Right atrium auricular region (tissue), 2 donors: ENCODE measurements around the gene EFNA3. TPM values are rescaled to one million over a fixed set of nuclear protein-coding genes. Genes with fewer than 3 reads are reported as not detected.
A peak's percentile ranks its signal among the peaks of the same experiment; 100 is the strongest.

Experiments used
- DNase-seq: peaks from one replicate; pipeline ENCODE4 v3.0.0-alpha.2; 2019; ENCODE audit warnings: low spot score
- H3K27ac ChIP-seq, 2 donors: fragments of 200-600 bp; sonication (generic); 1 replicate in 1 of 2; 2 replicates in 1 of 2; pipeline ENCODE4 v1.5.1; 2016 to 2019
- H3K27me3 ChIP-seq, 2 donors: fragments of 200-600 bp; sonication (generic); one replicate each; pipeline versions ENCODE4 v1.5.1 to v1.6.0; 2017 to 2019
- H3K36me3 ChIP-seq: fragments of 200-600 bp; sonication (generic); one replicate; pipeline ENCODE4 v1.5.1; 2016
- H3K4me1 ChIP-seq, 2 donors: fragments of 200-600 bp; sonication (generic); one replicate each; pipeline versions ENCODE4 v1.5.1 to v1.6.0; 2017 to 2019
- H3K4me3 ChIP-seq, 2 donors: fragments of 200-600 bp; sonication (generic); 1 replicate in 1 of 2; 2 replicates in 1 of 2; pipeline ENCODE4 v1.5.1; 2017 to 2019; ENCODE audit warnings: mild to moderate bottlenecking in 1 of 2, moderate library complexity in 1 of 2
- H3K9me3 ChIP-seq, 2 donors: fragments of 200-600 bp; sonication (generic); one replicate each; pipeline ENCODE4 v1.5.1; 2019
- total RNA-seq, 2 donors: library from RNA; depleted of rRNA; stranded (reverse); fragments of >200 nt; gene quantifications; one replicate each; pipeline ENCODE4 v1.1.0, GENCODE V29; 2016
- TF ChIP-seq, protein P1 (sequence below), 2 donors: fragments of 200-600 bp; sonication (generic); IDR thresholded peaks; one replicate each; pipeline ENCODE4 v1.5.1; 2019; ENCODE audit warnings: antibody characterized with exemption in 2 of 2

Gene EFNA3
- total RNA-seq, 2 donors from 2014 or later: 3.2 TPM; not detected in 1

DNA sequence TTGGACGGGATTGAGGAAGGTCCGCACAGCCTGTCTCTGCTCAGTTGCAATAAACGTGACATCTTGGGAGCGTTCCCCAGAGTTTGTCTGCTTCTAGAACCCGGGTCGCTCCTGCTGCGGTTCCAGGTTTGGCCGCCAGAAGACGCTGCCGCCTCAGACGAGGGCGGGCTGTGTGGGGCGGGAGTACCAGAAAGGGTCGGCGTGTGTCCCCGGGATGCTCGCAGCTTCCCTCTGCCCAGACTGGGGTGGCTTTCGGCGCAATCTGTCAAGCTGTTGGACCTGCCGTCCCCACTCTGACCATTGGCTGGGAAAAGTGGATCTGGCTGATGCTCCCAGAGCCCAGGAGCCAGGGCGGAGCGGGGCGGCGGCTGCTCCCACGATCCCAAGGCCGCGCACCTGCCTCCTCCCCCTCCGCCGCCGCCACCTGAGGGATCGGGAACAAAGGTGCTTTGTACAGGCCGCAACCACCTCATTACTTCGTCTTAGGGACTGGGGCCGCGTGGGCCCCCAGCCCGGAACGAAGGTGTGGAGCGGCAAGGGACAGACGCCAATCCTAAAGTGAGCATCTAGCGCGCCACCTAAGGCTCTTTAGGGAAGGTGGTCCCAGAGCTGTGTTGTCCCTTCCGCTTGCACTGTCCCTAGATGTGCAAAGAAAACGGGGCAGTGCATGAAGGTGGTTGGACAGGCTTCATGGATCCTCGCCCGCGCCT lies 15.8 kb upstream of the EFNA3 start:
- TF ChIP-seq, protein P1, sequence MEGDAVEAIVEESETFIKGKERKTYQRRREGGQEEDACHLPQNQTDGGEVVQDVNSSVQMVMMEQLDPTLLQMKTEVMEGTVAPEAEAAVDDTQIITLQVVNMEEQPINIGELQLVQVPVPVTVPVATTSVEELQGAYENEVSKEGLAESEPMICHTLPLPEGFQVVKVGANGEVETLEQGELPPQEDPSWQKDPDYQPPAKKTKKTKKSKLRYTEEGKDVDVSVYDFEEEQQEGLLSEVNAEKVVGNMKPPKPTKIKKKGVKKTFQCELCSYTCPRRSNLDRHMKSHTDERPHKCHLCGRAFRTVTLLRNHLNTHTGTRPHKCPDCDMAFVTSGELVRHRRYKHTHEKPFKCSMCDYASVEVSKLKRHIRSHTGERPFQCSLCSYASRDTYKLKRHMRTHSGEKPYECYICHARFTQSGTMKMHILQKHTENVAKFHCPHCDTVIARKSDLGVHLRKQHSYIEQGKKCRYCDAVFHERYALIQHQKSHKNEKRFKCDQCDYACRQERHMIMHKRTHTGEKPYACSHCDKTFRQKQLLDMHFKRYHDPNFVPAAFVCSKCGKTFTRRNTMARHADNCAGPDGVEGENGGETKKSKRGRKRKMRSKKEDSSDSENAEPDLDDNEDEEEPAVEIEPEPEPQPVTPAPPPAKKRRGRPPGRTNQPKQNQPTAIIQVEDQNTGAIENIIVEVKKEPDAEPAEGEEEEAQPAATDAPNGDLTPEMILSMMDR (IDR thresholded peaks at IDR 0.05): peak; percentile 81 to 84
- peaks cover 0 to 33% of the 10 kb centered on the region in 2 donors for H3K4me1 ChIP-seq
- peaks cover 29% of the 10 kb centered on the region for H3K36me3 ChIP-seq
- H3K4me3 ChIP-seq: peak overlapping the region; percentile 75 to 83
- H3K9me3 ChIP-seq: no peaks in the 10 kb centered on the region
- DNase-seq: no peak
- H3K27ac ChIP-seq: peak overlapping the region in 1 of 2 donors; percentile 88
- H3K27me3 ChIP-seq: no peaks in the 10 kb centered on the region

DNA sequence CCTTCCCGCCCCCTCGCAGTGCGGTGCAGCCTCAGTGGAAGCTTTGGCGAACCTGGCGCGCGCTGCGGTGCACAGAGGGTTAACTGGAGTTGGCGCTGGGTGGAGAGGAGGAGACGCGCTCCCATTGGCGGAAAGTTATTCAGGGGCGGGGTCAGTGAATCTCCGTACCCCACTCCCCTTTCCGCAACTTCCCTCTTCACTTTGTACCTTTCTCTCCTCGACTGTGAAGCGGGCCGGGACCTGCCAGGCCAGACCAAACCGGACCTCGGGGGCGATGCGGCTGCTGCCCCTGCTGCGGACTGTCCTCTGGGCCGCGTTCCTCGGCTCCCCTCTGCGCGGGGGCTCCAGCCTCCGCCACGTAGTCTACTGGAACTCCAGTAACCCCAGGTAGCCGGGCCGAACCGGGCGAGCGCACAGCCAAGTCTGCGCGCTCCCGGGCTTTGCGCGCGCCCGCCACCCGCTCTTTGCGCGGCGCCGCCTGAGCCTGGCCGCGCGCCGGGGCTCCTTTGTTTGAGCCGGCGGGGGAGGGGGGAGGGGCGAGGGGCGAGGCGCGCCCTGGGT lies 15.0 kb upstream of the EFNA3 start, which contains the start of gene EFNA4:
TSS of gene EFNA4 (plus strand) at position 191 of the 561 bp plus-strand sequence. CDS start at position 275, 84 bp downstream.
- peaks cover 0 to 33% of the 10 kb centered on the region in 2 donors for H3K4me1 ChIP-seq
- H3K4me3 ChIP-seq: peak within 1 kb of the TSS; percentile 75 to 83
- TF ChIP-seq, protein P1 (IDR thresholded peaks at IDR 0.05): no peak
- peak; percentile 88 for DNase-seq
- no peaks in the 10 kb centered on the region for H3K27me3 ChIP-seq
- H3K9me3 ChIP-seq: no peaks in the 10 kb centered on the region
- H3K27ac ChIP-seq: peak within 1 kb of the TSS; percentile 79 to 88
- peaks cover 21% of the 10 kb centered on the region for H3K36me3 ChIP-seq

DNA sequence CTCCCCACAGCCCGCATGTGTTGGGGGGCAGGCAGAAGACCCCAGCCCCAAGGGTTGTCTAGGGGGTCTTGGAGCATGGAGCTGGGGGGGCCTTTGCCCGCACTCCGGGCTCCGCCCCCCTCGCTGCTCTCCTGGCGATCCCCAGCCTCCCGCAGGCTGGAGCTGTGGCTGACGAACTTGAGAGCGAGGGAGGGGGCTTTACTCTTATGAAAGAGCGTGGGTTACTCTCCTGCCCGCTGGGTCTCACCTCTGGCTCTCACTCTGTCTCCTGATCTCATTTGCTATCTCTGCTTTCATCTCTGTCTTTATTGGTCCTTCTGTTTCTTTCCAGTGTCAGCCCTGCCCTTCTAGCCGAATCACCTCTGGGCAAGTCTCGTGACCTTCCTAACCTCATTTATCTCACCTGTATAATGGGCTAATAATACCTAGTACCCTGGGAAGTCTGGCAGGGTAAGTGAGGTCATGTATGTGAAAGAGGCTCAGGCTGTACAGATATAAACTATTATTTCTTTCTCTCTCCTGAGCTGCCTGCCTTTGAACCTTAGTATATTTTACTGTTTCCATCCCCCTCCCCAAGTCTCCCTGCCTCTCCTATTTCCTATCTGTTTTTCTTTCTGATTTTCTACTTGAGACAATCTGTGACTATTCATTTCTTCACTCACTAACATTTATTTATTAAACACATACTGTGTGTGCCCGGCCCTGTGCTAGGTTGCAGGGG lies 14.4 kb upstream of the EFNA3 start:
- Histone ChIP-seq H3K9me3 (no peaks in the 10 kb centered on the region), H3K27me3 (no peaks in the 10 kb centered on the region), H3K4me1 (peaks cover 0 to 33% of the 10 kb centered on the region in 2 donors), H3K27ac (peak overlapping the region; percentile 79 to 88), H3K4me3 (peak overlapping the region; percentile 75 to 83), H3K36me3 (peaks cover 15% of the 10 kb centered on the region)
- no peak for DNase-seq
- TF ChIP-seq, protein P1 (IDR thresholded peaks at IDR 0.05): no peak

DNA sequence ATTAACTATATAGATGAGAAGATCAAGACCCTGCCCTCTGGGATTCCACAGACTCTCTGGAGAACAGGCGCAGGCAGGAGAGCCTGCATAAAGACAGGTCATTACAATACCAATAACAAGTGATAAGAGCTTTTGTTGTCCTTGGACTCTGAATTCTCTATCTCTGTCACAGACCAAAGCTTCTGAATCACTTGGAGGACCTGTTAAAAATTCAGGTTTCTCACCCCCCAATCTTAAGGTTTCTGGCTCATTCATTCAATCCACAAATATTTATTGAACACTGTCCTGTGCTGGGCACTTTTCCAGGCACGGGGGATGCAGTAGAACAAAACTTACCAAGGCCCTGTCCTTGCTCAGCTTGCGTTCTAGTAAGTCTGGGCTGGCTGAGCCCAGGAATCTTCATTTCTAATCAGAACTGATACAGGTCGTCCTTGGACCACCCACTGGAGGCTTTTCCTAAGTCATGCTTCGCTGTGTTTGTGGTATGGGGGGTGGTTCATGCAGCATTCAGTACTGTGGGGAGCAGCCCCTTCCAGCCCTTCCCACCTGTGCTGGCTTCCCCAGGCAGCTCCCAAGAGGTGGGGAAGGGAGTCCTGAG lies 13.7 kb upstream of the EFNA3 start:
- TF ChIP-seq, protein P1 (IDR thresholded peaks at IDR 0.05): no peak
- Histone ChIP-seq H3K27me3 (no peaks in the 10 kb centered on the region), H3K4me3 (no peak overlapping the region), H3K27ac (no peak overlapping the region), H3K36me3 (peaks cover 10% of the 10 kb centered on the region), H3K4me1 (peaks cover 0 to 33% of the 10 kb centered on the region in 2 donors), H3K9me3 (no peaks in the 10 kb centered on the region)
- DNase-seq: no peak

DNA sequence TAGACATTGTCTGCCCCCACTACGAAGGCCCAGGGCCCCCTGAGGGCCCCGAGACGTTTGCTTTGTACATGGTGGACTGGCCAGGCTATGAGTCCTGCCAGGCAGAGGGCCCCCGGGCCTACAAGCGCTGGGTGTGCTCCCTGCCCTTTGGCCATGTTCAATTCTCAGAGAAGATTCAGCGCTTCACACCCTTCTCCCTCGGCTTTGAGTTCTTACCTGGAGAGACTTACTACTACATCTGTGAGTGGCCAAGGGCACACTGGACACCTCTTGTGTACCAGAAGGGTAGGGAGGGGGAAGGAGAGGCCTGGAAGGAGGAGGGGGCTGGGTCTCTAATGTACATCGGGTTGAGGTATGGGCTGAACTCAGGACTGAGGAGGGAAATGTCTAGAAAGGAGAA lies 11.9 kb upstream of the EFNA3 start:
- no peak overlapping the region for H3K4me3 ChIP-seq
- peaks cover 0 to 40% of the 10 kb centered on the region in 2 donors for H3K4me1 ChIP-seq
- H3K9me3 ChIP-seq: no peaks in the 10 kb centered on the region
- H3K27me3 ChIP-seq: no peaks in the 10 kb centered on the region
- no peaks in the 10 kb centered on the region for H3K36me3 ChIP-seq
- no peak for DNase-seq
- no peak overlapping the region for H3K27ac ChIP-seq
- TF ChIP-seq, protein P1 (IDR thresholded peaks at IDR 0.05): no peak
